A549 (cell line): ENCODE results near the gene MAPKAPK3. TPM values are rescaled to one million over a fixed set of nuclear protein-coding genes. Genes with fewer than 3 reads are reported as not detected.

Experiments
- ATAC-seq, 2 experiments: fragments of 200-7000 bp in 1 of 2; fragments of >200 bp in 1 of 2; cut with Nextera tagmentation in 1 of 2; cut with Tn5 transposase in 1 of 2; 3 replicates each; pipeline versions ENCODE4 v1.8.0 to v1.9.1; 2018 to 2020; ENCODE audit warnings: mild to moderate bottlenecking in 1 of 2, moderate library complexity in 1 of 2
- CTCF ChIA-PET: fragments of 300-600 bp; sonication (Branson Sonifier 250); formaldehyde crosslinking; extraction: SDS; loops from one replicate; lab custom pipeline; 2021; ENCODE audit warnings: antibody characterized with exemption, inconsistent platforms; lab: Yijun Ruan, JAX
- POLR2A ChIA-PET: fragments of 350-600 bp; formaldehyde crosslinking; extraction: SDS; loops from one replicate; lab custom pipeline; 2021; ENCODE audit warnings: antibody characterized with exemption, inconsistent platforms; lab: Yijun Ruan, JAX
- DNase-seq, 2 experiments: peaks; one replicate each; pipeline versions ENCODE4 v3.0.0 to v3.0.0-alpha.2; 2011 to 2016; ENCODE audit warnings: low read depth in 1 of 2, low spot score in 1 of 2
- FAIRE-seq: peaks from 2 replicates; lab custom pipeline; 2011; peaks lifted over from hg19 to GRCh38; lab: Jason Lieb, UNC
- H3K27ac ChIP-seq, 2 experiments: fragments of >200 bp; sonication (Bioruptor Twin); formaldehyde crosslinking; 3 replicates each; pipeline ENCODE4 v1.5.1; 2016 to 2017
- H3K4me1 ChIP-seq: fragments of >200 bp; sonication (Bioruptor Twin); formaldehyde crosslinking; 3 replicates; pipeline ENCODE4 v1.6.1; 2016
- H3K4me2 ChIP-seq: fragments of >200 bp; sonication (Bioruptor Twin); formaldehyde crosslinking; 3 replicates; pipeline ENCODE4 v1.6.1; 2016
- H3K4me3 ChIP-seq: fragments of >200 bp; sonication (Bioruptor Twin); formaldehyde crosslinking; 3 replicates; pipeline ENCODE4 v1.5.1; 2016
- H3K9me3 ChIP-seq: fragments of >200 bp; sonication (Bioruptor Twin); formaldehyde crosslinking; 3 replicates; pipeline ENCODE4 v1.6.1; 2016
- BHLHE40 ChIP-seq: IDR thresholded peaks from 2 replicates; pipeline ENCODE4 v1.6.1; 2012; ENCODE audit warnings: low read depth, low read length, inconsistent platforms
- CBX2 ChIP-seq: fragments of 200-600 bp; sonication (generic); IDR thresholded peaks from 2 replicates; pipeline ENCODE4 v1.6.1; 2016; ENCODE audit warnings: low read depth, mild to moderate bottlenecking, borderline replicate concordance
- CHD2 ChIP-seq: fragments of 150-350 bp; IDR thresholded peaks from 2 replicates; pipeline ENCODE4 v1.6.1; 2014; ENCODE audit warnings: low read length; ENCODE audit not compliant: partially characterized antibody
- CHD4 ChIP-seq: fragments of 200-600 bp; sonication (generic); IDR thresholded peaks from 2 replicates; pipeline ENCODE4 v1.6.1; 2016; ENCODE audit warnings: antibody characterized with exemption, mild to moderate bottlenecking, borderline replicate concordance
- EHMT2 ChIP-seq: fragments of 200-600 bp; sonication (generic); IDR thresholded peaks from 2 replicates; pipeline ENCODE4 v1.6.1; 2016; ENCODE audit warnings: antibody characterized with exemption, low read depth, mild to moderate bottlenecking, moderate library complexity
- EP300 ChIP-seq, 2 experiments: fragments of >200 bp; sonication (Bioruptor Twin); formaldehyde crosslinking; IDR thresholded peaks; 2 replicates in 1 of 2; 3 replicates in 1 of 2; pipeline ENCODE4 v1.6.1; 2016 to 2017
- ESRRA ChIP-seq: fragments of 150-350 bp; IDR thresholded peaks from 2 replicates; pipeline ENCODE4 v1.6.1; 2014; ENCODE audit warnings: mild to moderate bottlenecking, low read length, borderline replicate concordance
- FOSB ChIP-seq: fragments of 250-450 bp; sonication (Bioruptor Pico); IDR thresholded peaks from 2 replicates; pipeline ENCODE4 v1.5.0; 2020; ENCODE audit warnings: mild to moderate bottlenecking, moderate library complexity
- GATA3 ChIP-seq: IDR thresholded peaks from 2 replicates; pipeline ENCODE4 v1.6.1; 2012; ENCODE audit warnings: borderline replicate concordance
- HOXA7 ChIP-seq: fragments of 250-450 bp; sonication (Bioruptor Pico); IDR thresholded peaks from 2 replicates; pipeline ENCODE4 v1.5.0; 2020; ENCODE audit warnings: mild to moderate bottlenecking, moderate library complexity
- JUN ChIP-seq, 2 experiments: fragments of >200 bp; sonication (Bioruptor Twin); formaldehyde crosslinking; IDR thresholded peaks; 2 replicates in 1 of 2; 3 replicates in 1 of 2; pipeline ENCODE4 v1.6.1; 2016 to 2017
- KDM1A ChIP-seq: fragments of 200-600 bp; sonication (generic); IDR thresholded peaks from 2 replicates; pipeline ENCODE4 v1.6.1; 2016; ENCODE audit warnings: low read depth, mild to moderate bottlenecking
- NPAS2 ChIP-seq: fragments of 250-450 bp; sonication (Bioruptor Pico); IDR thresholded peaks from 2 replicates; pipeline ENCODE4 v1.8.0; 2022; ENCODE audit warnings: mild to moderate bottlenecking, moderate library complexity, borderline replicate concordance
- NR3C1 ChIP-seq: fragments of >200 bp; sonication (Bioruptor Twin); formaldehyde crosslinking; IDR thresholded peaks from 3 replicates; pipeline ENCODE4 v1.6.1; 2017
- RCOR1 ChIP-seq: fragments of 150-350 bp; IDR thresholded peaks from 2 replicates; pipeline ENCODE4 v1.6.1; 2014; ENCODE audit warnings: antibody characterized with exemption, low read length, low read depth
- SMC3 ChIP-seq: fragments of >200 bp; sonication (Bioruptor Twin); formaldehyde crosslinking; IDR thresholded peaks from 3 replicates; pipeline ENCODE4 v1.6.1; 2018; ENCODE audit warnings: inconsistent platforms
- SREBF2 ChIP-seq: fragments of 450-650 bp; IDR thresholded peaks from 2 replicates; pipeline ENCODE4 v1.6.1; 2014; ENCODE audit warnings: mild to moderate bottlenecking, moderate library complexity
- TFCP2L1 ChIP-seq: fragments of 250-450 bp; sonication (Bioruptor Pico); IDR thresholded peaks from 2 replicates; pipeline ENCODE4 v1.5.0; 2021; ENCODE audit warnings: mild to moderate bottlenecking
- TP53 ChIP-seq: fragments of 250-450 bp; sonication (Bioruptor Pico); IDR thresholded peaks from 2 replicates; pipeline ENCODE4 v1.5.0; 2021; ENCODE audit warnings: mild to moderate bottlenecking, moderate library complexity
- WGBS: methylation state at CpG from one replicate; pipeline ENCODE4 v1.1.6; 2017; ENCODE audit errors: missing lambda C conversion rate; 5-methylcytosine and 5-hydroxymethylcytosine counted together
- polyA plus RNA-seq, 4 experiments: library from polyadenylated mRNA; depleted of rRNA in 3 of 4; stranded (reverse); fragments of >200 nt; fragmentation: RNase III in 1 of 4; extraction: RNeasy Plus Mini Kit Qiagen cat#74134 plus additional on column Dnase treatment in 1 of 4; gene quantifications; 2 replicates in 3 of 4; 3 replicates in 1 of 4; pipeline ENCODE4 v1.2.3, GENCODE V29; 2011 to 2017
- TF ChIP-seq, protein P1 (sequence below): fragments of 200-600 bp; sonication (generic); IDR thresholded peaks from 2 replicates; pipeline ENCODE4 v1.6.1; 2016; ENCODE audit warnings: antibody characterized with exemption, mild to moderate bottlenecking, moderate library complexity

MAPKAPK3 gene
- polyA plus RNA-seq, 2 of the 4 experiments (the other 2 are of a cell fraction) = 14.6 to 16.5 TPM

DNA sequence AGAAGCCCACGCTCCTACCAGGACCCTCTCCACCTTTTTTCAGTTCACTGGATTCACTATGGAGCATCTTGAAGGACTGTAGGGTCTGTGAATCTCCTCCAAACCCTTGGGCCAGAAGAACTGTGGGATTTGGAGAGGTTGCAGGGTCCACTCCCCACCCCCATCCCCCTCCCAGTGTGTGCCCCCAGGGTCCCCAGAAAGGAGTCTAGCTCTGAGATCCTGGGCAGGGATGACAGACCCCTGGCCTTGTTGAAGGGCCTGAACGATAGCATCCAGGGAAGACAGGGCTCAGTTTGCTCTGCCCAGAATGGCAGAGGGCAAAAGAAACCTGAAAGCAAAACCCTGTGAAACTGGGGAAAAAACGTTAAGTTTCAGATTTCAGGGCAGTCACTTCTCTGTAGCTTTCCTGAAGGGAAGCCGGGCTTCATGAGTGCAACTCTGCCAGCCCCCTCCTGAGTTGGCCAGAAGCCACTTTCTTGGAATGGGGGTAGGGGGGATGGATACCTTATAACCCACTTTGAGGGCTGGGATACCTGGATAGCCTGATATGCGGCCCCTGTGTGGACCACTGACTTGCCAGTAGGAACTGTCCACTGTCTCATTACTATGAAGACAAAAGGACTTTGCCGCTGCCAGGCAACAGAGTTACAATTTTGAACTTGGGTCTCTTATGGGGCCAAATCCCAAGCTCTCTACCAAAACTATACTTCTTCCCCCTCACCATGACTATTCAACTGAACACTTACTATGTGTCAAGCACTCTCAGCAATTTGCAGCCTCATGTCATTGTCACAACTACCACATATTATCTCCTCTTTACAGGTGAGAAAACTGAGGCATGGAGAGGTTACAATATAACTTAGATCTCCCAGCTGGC lies 3.7 kb upstream of the MAPKAPK3 start:
- DNase-seq (no peak), FAIRE-seq (no peak), ATAC-seq (no peak)
- H3K27ac ChIP-seq = no peak overlapping the region
- no peak overlapping the region for H3K4me3 ChIP-seq
- 59% methylated on average over 6 of the region's 6 CpGs for WGBS
- H3K9me3 ChIP-seq = no peaks in the 10 kb centered on the region
- H3K4me2 ChIP-seq = no peak overlapping the region
- TF ChIP-seq CHD2 = no peak
- TF ChIP-seq NPAS2 (CRISPR knock-in tag) = no peak
- no peak for TF ChIP-seq SMC3
- TF ChIP-seq TFCP2L1 (CRISPR knock-in tag) = no peak
- no peak for TF ChIP-seq CBX2
- TF ChIP-seq CHD4 = no peak
- no peak for TF ChIP-seq NR3C1
- TF ChIP-seq GATA3 = no peak
- no peak for TF ChIP-seq EHMT2
- no peak for TF ChIP-seq BHLHE40
- no peak for TF ChIP-seq KDM1A
- TF ChIP-seq FOSB (CRISPR knock-in tag) = no peak
- TF ChIP-seq ESRRA = no peak
- no peak for TF ChIP-seq SREBF2
- no peak for TF ChIP-seq TP53 (CRISPR knock-in tag)
- no peak for TF ChIP-seq RCOR1
- TF ChIP-seq, protein P1, sequence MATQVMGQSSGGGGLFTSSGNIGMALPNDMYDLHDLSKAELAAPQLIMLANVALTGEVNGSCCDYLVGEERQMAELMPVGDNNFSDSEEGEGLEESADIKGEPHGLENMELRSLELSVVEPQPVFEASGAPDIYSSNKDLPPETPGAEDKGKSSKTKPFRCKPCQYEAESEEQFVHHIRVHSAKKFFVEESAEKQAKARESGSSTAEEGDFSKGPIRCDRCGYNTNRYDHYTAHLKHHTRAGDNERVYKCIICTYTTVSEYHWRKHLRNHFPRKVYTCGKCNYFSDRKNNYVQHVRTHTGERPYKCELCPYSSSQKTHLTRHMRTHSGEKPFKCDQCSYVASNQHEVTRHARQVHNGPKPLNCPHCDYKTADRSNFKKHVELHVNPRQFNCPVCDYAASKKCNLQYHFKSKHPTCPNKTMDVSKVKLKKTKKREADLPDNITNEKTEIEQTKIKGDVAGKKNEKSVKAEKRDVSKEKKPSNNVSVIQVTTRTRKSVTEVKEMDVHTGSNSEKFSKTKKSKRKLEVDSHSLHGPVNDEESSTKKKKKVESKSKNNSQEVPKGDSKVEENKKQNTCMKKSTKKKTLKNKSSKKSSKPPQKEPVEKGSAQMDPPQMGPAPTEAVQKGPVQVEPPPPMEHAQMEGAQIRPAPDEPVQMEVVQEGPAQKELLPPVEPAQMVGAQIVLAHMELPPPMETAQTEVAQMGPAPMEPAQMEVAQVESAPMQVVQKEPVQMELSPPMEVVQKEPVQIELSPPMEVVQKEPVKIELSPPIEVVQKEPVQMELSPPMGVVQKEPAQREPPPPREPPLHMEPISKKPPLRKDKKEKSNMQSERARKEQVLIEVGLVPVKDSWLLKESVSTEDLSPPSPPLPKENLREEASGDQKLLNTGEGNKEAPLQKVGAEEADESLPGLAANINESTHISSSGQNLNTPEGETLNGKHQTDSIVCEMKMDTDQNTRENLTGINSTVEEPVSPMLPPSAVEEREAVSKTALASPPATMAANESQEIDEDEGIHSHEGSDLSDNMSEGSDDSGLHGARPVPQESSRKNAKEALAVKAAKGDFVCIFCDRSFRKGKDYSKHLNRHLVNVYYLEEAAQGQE = no peak
- TF ChIP-seq EP300 (IDR thresholded peaks at IDR 0.05) = no peak
- peaks cover 12% of the 10 kb centered on the region; the same call in 2 of the 3 replicates for H3K4me1 ChIP-seq
- CTCF ChIA-PET = interaction anchor here (0.6 to 18.5 kb wide), 27 partner anchors 12 to 1175 kb away, joined by 3 to 375 read pairs (median 4); partner anchors contain the start of genes C3orf18, CYB561D2, HEMK1 and MANF
- POLR2A ChIA-PET = no interaction called here

DNA sequence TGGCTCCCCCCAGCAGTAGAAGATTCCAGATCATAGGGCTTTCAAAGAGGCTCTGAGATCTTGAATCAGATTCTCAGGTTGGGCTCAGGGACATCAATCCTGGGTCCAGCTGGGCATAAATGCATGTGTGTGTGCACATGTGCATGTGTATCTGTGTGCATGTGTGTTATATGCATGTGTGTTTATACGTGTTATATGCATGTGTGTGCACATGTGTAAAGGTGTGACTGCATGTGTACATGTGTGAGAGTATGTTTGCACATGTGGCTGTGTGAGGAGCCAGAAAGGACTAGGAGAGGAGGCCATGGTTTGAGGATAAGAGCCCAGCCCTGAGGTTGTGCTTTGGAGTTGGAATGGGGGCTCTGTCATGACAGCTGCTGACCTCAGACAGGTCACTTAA lies 1.8 kb upstream of the MAPKAPK3 start:
- CTCF ChIA-PET = interaction anchor here (0.8 to 18.5 kb wide), 43 partner anchors 9 to 1024 kb away, joined by 3 to 375 read pairs (median 7); partner anchors contain the start of genes C3orf18, CYB561D2, DOCK3 and HEMK1
- WGBS = 5% methylated on average over 1 of the region's 1 CpG

More for the DNA sequence above, 1.8 kb upstream of the MAPKAPK3 start:
- H3K4me3 ChIP-seq = no peak overlapping the region
- no peak for ATAC-seq
- no peak overlapping the region for H3K27ac ChIP-seq
- peaks cover 13% of the 10 kb centered on the region; the same call in 2 of the 3 replicates for H3K4me1 ChIP-seq
- H3K4me2 ChIP-seq = no peak overlapping the region
- POLR2A ChIA-PET = interaction anchor here (2.3 kb wide), 1 partner anchor 46 kb away, joined by 12 read pairs; the partner anchor contains the start of gene HEMK1
- no peak for FAIRE-seq
- no peaks in the 10 kb centered on the region for H3K9me3 ChIP-seq
- no peak for TF ChIP-seq HOXA7 (CRISPR knock-in tag)
- TF ChIP-seq, protein P1 = no peak
- no peak for TF ChIP-seq JUN (IDR thresholded peaks at IDR 0.05)
- no peak for DNase-seq
